GM06990 (cell line): ENCODE results near the gene PML.

ENCODE experiments used
- DNase-seq: peaks from one replicate; pipeline ENCODE4 v3.0.0-alpha.2; 2011; ENCODE audit not compliant: insufficient read length; ENCODE audit errors: extremely low read depth
- H3K27me3 ChIP-seq: replicated peaks from 2 replicates; pipeline ENCODE4 v1.6.0; 2011; ENCODE audit warnings: low read length; ENCODE audit not compliant: control insufficient read depth, insufficient read depth
- H3K36me3 ChIP-seq: 2 replicates; pipeline ENCODE4 v1.5.1; 2011; ENCODE audit warnings: low read length; ENCODE audit not compliant: control insufficient read depth, insufficient read depth
- H3K4me3 ChIP-seq: replicated peaks from 2 replicates; pipeline ENCODE4 v1.5.1; 2011; ENCODE audit warnings: low read depth, mild to moderate bottlenecking, control low read depth, low read length
- CTCF ChIP-seq: IDR thresholded peaks from 2 replicates; pipeline ENCODE4 v1.5.1; 2011; ENCODE audit warnings: low read length, control low read depth, mild to moderate bottlenecking, inconsistent platforms; ENCODE audit not compliant: insufficient read depth, poor library complexity, severe bottlenecking

The PML gene

GRCh38 chr15:73952171-73952912 is 42.2 kb upstream of the PML start:
- H3K36me3 ChIP-seq: no peaks in the 10 kb centered on the region
- no peak for DNase-seq
- no peaks in the 10 kb centered on the region for H3K27me3 ChIP-seq
- no peak for TF ChIP-seq CTCF
- H3K4me3 ChIP-seq: no peak overlapping the region

GRCh38 chr15:73952913-73953750 is 41.4 kb upstream of the PML start:
- no peak overlapping the region for H3K4me3 ChIP-seq
- H3K36me3 ChIP-seq: no peaks in the 10 kb centered on the region
- no peak for TF ChIP-seq CTCF
- no peaks in the 10 kb centered on the region for H3K27me3 ChIP-seq
- no peak for DNase-seq

DNA sequence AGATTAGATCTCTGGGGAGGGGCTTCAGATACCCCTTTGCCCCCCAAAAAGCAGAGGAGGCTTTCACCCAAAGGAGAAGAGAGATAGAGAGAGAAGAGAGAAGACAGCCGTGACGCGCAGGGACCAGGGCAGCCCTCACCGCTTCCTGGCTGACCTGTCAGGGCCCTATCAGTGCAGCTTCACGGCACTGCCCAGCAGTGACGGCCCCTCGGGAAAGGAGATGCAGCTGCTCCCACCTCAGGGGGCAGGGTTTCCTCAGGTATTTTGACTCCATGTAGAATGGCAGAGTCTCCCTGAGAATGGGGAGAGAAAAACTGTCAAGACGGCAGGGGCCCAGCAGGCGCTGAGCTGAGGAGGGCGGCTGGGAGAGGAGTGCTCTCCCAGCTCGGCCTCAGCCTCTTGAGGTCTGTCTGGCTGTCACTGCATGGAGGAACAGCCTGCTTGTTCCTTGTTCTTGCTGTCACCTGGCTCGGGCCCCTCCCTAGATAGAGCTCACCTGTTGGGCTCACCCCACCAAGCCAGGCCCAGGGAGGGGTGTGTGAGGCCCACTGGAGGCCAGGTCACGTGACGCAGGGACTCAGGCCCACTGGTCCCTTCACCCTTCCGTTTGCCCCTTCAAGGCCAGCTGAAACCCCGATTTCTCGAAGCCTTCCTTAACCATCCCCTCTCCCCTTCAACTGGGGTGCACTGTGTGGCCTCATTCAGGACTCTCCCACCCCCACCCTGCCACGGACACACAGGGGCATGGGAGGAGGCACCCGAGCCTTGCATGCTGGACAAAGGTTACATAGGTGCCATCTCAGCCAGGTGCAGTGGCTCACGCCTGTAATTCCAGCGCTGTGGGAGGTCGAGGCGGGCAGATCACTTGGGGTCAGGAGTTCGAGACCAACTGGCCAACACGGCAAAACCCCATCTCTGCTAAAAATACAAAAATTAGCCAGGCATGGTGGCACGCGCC is 40.0 kb upstream of the PML start:
- TF ChIP-seq CTCF: no peak
- Histone ChIP-seq H3K4me3 (no peak overlapping the region), H3K27me3 (no peaks in the 10 kb centered on the region), H3K36me3 (no peaks in the 10 kb centered on the region)
- no peak for DNase-seq

GRCh38 chr15:73955326-73955725 is 39.2 kb upstream of the PML start:
- no peak for DNase-seq
- Histone ChIP-seq H3K27me3 (no peaks in the 10 kb centered on the region), H3K36me3 (no peaks in the 10 kb centered on the region), H3K4me3 (no peak overlapping the region)
- no peak for TF ChIP-seq CTCF

GRCh38 chr15:73955861-73956742 is 38.4 kb upstream of the PML start:
- no peaks in the 10 kb centered on the region for H3K36me3 ChIP-seq
- DNase-seq: no peak
- no peaks in the 10 kb centered on the region for H3K27me3 ChIP-seq
- no peak overlapping the region for H3K4me3 ChIP-seq
- TF ChIP-seq CTCF: no peak
